T-helper 2 cell treated with Interferon-gamma antibody and Interleukin-4, amounts not matched to agents 100 ng/mL and 5 ng/mL, for 36 hours (primary cell): ENCODE data around the gene SERTAD3. TPM values are rescaled to one million over a fixed set of nuclear protein-coding genes. Genes with fewer than 3 reads are reported as not detected.
"Not testable (repeated sequence)": the region's sequence is repeated elsewhere in the genome, so short reads cannot be mapped to it uniquely, and the experiment has no call there.

Source experiments
- intact Hi-C: fragments of 100-400 bp; cut with micrococcal nuclease; formaldehyde crosslinking; loops from one replicate; pipeline ENCODE4 v1.15.1; 2023
- total RNA-seq: library from RNA; stranded (reverse); gene quantifications from 2 replicates; pipeline ENCODE4 v1.2.3, GENCODE V29; 2022

SERTAD3 gene
- total RNA-seq, 1 donor from 2014 or later = 11.2 TPM

DNA sequence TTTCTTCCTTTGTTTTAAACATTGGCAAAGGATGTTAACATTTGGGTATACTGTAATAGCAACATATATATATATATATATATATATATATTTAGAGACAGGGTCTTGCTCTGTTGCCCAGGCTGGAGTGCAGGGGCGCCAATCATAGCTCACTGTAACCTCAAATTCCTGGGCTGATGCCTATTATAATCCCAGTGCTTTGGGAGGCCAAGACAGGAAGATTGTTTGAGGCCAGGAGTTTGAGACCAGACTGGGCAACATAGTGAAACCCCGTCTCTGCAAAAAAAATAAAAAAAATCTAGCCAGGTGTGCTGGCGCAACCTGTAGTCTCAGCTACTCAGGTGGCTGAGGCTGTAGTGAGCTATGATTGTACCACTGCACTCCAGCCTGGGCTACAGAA lies 16.1 kb upstream of the SERTAD3 start:
- intact Hi-C loops = no loop called here

DNA sequence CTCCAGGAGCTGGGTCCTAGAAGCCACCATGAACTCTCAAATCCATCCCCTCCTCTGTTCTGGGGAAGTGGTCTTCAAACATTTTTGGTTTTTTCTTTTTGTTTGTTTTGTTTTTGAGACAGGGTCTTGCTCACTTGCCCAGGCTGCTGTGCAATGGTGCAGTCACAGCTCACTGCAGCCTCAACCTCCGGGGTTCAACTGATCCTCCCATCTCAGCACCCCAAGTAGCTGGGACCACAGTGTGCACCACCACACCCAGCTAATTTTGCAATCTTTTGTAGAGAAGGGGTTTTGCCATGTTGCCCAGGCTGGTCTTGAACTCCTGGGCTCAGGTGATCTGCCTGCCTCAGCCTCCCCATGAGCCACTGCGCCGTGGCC lies 14.5 kb upstream of the SERTAD3 start:
- intact Hi-C loops = no loop called here

DNA sequence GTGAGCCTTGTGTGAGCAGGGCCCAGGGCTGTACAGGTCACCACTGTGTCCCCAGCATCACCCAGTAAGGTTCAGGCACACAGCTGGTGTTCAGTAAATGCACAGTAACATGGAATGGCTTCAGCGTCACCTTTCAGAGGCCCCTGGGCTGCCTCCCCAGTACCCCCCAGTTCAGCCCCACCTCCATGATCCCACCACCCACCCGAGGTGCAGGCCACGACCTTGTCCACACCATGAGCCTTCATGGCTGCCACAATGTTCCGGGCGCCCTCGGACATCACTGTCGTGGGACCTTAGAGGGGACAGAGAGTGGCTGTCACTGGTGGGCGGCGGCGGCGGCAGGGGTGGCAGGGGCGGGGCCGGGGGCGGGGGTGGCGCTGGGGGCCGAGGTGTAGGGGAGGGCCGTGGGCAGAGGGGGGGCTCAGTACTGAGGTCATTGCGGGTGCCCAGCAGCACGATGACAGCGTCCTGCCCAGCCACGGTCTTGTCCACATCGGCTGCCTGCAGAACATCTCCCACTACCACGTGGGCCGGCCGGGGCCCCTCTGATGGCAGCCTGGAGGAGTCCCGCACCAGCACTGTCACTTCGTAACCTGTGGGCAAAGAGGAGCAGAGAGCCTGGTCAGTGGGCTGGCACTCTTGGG lies 13.9 kb upstream of the SERTAD3 start:
- intact Hi-C loops = no loop called here

DNA sequence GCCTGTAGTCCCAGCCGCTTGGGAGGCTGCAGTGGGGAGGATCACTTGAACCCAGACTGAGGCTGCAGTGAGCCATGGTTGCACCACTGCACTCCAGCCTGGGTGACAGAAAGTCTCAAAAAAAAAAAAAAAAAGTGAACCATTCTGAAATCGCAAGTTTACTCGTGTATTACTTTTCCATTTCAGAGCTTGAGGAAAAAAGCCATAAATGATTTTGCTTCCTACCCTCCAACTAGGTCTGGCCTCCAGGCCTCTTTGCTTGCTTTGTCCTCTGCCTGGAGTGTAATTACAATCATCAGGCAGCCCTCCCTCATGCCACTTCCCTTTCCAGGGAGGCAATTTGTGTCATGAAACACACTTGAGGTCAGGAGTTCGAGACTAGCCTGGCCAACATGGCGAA lies 12.9 kb upstream of the SERTAD3 start:
- intact Hi-C loops = no loop called here

DNA sequence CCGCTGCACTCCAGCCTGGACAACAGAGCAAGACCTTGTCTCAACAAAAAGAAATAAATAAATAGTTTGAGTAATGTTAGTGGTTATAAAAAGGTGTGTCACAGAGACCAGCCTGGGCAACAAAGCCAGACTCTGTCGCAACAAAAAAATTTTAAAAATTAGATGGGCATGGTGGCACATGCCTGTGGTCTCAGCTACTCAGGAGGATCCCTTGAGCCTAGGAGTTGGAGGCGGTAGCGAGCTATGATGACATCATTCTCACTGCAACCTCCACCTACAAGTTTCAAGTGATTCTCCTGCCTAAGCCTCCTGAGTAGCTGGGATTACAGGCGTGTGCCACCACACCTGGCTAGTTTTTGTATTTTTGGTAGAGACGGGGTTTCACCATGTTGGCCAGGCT lies 9.8 kb upstream of the SERTAD3 start:
- intact Hi-C loops = not testable (repeated sequence)

DNA sequence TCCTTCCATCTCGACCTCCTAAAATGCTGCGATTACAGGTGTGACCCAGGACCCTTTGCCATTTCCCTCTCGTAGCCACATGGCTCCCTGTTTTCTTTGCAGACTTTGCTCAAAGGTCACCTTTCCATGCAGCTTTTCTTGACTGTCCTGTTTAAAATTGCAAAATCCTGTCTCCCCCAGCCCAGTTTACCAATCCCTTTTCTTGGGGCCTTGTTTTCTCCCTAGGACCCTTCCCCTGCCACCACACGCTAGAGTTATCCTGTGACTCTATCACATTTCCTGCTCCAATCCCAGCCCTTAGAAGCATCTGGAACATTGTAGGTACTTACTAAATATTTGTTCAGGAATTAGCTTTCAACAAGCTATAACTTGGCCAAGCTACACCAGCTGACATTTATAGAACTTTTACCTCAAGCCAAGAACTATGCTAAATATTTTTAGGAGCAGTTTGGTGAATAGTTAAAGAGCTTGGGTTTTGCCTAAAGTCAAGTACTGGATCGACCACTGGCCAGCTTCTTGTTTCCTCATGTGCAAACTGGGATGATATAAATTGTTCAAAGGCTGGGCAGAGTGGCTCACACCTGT lies 9.1 kb upstream of the SERTAD3 start:
- intact Hi-C loops = no loop called here

DNA sequence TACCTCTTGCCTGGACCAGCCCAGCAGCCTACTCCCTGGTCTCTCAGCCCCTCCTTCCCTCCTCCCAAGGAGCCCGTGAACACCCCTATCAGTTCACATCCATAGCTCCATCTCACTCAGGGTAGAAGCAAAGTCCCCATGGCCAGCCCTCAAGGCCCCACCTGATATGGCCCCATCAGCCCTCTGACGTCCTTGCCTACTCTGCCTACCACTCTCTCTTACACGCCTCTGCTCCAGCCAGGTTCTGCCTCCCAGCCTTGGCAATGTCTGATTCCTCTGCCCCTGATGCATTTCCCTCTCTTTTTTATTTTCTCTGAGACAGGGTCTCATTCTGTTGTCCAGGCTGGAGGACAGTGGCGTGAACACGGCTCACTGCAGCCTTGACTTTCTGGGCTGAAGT lies 7.9 kb upstream of the SERTAD3 start:
- intact Hi-C loops = no loop called here

DNA sequence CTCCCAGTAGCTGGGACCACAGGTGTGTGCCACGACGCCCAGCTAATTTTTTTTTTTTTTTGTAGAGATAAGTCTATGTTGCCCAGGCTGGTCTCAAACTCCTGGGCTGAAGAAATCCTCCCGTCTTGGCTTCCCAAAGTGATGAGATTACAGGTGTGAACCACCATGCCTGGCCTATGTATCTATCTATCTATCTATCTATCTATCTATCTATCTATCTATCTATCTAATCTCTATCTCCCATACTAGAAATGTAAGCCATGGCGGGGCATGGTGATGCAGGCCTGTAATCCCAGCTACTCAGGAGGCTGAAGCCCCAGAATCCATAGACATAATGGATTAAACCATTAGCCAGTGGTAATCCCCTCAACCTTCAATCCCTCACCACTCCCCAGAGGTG lies 6.5 kb upstream of the SERTAD3 start:
- intact Hi-C loops = no loop called here

DNA sequence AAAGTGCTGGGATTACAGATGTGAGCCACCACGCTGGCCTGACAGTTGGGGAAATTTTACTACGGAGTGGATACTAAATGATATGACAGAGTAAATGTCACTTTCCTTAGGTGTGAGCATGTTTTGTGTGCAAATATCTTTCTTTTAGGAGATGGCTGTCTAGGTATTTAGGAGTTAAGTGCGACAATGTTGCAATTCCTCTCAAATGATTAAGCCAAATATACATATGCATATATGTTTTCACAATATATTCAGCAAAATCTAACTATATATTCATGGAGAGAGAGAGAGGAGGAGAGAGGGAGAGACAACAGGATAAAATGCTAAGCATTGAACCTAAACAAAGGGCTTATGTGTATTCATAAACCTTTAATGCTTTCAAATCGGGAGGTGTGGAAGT lies 5.4 kb upstream of the SERTAD3 start:
- intact Hi-C loops = loop anchor here (10.0 kb wide), 1 partner anchor 325 kb away; the partner anchor contains the start of genes MIA and RAB4B

DNA sequence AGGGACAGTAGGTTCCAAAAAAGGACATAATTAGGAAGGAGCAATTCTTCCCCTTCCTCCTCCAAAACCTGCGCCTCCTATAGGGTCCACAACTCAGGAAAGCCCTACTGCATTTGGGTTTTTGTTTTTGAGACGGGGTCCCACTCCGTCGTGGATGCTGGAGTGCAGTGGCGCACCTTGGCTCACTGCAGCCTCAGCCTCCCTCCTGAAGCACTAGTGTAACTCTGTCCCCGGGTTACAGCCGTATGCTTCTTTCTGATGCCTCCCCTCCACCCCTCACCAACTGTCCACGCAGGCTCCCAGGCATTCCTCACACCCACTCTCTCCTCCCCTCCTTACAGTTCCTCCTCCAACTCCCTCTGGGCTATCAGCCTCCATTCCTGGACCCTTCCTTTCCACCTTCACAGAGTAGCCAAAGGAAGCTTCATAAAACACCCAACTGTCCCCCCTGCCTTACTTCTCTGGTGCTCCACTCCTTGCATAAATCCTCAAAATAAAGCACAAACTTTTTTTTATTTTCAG lies 2.2 kb upstream of the SERTAD3 start:
- intact Hi-C loops = loop anchor here (10.0 kb wide), 1 partner anchor 328 kb away; the partner anchor contains the start of genes MIA and RAB4B

DNA sequence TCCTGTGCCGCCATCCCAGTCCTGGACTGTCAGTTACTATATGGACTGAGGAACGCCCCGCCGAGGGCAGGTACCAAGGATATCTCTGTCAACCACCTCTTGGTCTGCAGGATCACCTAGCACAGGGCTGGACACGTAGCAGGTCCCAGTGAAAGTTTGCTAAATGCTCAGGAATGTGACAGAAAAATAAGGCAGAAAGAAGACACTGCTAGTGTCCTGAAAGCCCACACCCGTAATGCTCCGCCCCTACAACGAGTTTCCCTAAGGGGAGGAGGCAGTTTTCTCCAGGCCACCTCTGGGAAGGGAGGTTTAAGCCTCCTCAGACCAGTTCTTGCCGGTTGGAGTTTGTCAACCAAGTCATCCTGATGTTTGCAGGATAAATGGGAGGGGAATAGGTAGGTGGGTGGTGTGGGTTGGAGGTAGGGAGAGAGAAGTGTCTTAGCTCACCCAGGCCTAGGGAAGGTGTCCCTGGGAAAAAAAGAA lies 1.7 kb upstream of the SERTAD3 start:
- intact Hi-C loops = loop anchor here (2.0 to 10.0 kb wide), 2 partner anchors 159 to 329 kb away; partner anchors contain the start of genes MIA and RAB4B

DNA sequence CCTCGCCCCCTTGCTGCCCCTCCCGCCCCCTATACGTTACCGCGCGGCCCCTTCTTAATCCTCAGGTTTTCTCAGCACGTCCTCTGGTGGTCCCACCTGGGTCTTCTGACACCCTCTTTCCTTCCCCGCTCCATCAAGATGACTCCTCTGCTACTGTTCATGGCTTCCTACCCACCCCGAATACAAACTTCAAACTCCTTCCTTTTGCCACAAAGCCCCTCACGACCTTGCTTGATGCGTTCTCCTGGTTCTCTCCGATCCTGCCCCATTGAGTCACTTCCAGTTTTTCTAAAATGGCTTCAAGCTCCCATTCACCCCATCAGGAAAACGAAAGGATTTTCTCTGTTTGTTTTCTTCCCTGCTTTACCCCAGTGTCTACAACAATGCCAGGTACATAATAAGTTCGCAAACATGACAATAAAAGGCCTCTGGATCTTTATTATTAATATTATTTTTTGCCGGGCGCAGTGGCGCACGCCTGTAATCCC lies 734 bp upstream of the SERTAD3 start:
- intact Hi-C loops = loop anchor here (1.0 to 10.0 kb wide), 6 partner anchors 20 to 330 kb away; partner anchors contain the start of genes AKT2, BLVRB, COQ8B and ITPKC

DNA sequence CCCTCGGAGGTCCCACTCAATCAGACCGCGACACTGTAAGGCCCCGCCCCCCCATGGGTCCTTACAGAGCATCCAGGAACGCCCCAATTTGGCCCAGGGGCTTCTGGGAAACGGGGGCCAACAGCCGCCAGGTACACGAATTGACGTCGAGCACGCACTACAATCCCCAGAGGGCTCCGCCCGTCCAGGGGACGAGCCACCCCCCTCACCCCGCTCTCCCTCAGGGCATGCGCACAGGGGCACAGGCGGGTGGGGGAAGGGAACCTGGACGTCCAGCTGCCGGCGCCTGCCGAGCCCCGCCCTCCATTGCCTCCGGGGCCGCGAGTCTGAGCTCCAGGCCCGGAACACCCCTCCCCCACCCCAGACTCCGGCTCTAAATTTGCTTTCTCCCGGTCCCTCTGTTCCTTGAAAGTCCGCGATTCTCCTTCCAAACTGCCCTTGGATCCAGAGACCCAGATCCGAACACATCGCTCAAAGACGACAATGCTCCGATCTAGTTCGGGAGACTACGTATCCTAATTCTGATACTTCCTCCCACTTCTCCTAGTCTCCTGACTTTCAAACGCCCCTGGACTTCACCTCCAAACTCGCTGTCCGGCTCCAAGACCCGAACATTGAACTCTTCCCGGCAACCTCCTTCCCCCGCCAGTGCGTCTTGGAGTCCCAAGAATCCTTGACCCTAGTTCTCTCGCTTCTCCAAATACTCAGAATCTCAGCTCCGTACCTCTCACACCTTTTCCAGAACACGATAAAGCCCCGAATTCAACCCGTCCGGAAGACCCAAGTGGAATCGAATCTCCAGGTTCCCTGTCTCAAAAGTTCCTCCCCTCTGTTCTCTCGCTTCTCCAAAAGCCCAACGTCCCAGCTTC lies 770 bp downstream of the SERTAD3 start:
- intact Hi-C loops = loop anchor here (1.0 to 10.0 kb wide), 6 partner anchors 17 to 356 kb away; partner anchors contain the start of genes C19orf47, COQ8B, EGLN2 and ITPKC

DNA sequence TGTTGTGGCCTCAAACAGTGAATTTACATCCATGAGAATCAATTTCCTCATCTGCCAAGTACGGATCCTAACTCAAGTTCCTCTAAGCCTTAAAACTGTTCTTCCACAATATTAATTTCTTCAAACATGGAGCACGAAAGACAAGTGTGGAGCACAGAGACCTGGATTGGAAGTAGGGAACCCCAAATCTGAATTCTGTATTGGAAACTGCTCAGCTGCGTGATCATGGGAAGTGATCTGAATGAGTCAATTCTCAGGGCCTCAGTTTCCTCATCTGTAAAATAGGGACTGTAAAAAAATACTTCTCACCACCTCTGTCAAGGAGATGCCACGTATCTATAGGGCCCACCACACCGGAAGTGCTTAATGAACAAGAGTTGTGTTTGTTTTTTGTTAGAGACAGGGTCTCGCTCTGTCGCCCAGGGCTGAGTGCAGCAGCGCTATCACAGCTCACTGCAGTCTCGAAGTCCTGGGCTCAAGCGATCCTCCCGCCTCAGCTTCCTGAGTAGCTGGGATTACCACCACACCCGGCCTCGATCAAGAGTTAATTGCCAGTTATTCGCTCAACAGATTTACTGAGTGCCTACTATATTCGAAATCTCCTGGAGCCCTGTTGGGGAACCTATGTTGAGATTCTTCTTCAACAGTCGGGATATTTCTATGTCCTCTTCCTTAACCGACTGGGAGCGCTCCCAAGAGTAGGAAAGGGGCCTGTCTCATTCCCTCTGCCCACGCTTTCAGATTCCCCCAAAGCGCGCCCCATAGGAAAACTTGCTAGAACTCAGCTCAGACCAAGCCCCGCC lies 1.6 kb downstream of the SERTAD3 start:
- intact Hi-C loops = loop anchor here (1.0 to 10.0 kb wide), 6 partner anchors 16 to 357 kb away; partner anchors contain the start of genes C19orf47, COQ8B, EGLN2 and ITPKC

DNA sequence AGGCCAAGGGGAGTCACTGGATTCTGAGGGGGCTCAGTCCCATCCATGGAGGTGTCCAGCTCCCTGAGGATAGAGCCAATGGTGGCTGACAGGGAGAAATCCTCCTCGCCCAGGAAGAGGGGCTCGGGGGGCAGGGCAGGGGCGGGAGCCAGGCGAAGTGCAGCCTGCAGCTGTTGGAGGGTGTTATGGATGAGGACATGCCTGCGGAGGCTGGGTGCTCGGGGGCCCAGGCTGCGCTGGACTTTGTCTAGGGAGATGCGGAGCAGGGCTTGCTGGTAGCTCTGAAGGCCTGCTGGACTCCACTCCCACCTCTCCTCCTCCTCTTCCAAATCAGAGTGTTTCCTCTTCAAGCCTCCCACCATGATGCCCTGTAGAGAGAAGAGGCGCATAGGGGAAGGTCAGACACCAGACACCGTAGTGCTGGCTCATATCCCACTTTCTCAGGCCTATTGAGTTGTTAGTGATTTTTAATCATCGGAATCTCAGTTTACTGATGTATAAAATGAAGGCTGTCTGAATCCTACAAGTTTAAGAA lies 2.3 kb downstream of the SERTAD3 start:
- intact Hi-C loops = loop anchor here (5.0 to 10.0 kb wide), 2 partner anchors 276 to 333 kb away; partner anchors contain the start of genes COQ8B, ITPKC, MIA and RAB4B

DNA sequence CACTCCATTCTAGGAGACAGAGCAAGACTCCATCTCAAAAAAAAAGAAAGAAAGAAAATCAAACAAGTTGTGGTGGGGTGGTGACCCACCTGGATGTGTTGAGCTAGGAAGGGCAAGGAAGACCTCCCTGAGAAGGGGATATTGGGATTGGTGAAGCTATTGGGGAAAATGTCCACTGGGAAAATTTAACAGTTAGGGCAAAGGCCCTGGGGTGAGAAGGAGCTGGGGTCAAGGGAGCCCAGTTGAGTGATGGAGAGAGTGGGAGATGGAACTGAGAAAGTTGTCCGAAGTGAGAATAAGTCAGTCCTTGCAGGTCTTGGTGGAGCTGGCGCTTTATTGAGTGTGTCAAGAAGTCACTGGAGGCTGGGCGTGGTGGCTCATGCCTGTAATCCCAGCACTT lies 5.9 kb downstream of the SERTAD3 start:
- intact Hi-C loops = no loop called here

DNA sequence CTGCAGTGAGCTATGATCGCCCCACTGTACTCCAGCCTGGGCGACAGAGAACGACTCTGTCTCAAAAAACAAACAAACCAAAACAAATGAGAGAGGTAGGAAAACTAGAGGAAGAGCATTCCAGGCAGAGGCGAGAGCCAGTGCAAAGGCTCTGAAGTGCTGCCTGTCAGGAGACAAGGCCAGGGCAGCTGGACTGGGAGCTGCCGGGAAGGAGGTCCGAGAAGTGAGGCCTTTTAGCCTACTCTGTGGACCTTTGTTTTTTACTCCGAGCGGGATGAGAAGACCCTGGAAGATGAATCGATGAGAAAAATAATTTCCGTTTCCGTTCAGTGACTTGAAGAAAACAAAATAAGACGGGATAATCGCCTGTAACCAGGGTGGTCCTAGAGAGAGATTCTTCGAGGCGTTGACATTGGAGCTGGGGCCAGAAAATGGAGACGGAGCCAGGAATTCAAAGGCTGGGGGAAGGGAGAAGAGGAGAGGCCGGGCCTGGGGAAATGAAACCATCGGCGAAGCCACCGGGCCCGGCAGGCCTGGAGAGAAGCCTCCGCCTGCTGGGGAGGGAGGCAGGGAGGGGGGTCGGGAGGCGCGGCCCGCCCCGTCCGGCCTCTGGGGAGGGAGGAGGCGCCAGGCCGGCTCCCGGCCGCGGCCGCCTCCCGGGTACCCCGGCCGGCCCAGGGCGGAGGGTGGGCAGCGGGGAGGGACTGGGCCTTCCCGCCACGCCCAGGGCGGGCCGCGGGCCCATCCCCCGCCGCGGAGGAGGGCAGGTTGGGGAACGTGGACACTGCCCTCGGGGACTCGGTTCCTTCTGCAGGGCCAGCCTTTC lies 10.5 kb downstream of the SERTAD3 start:
- intact Hi-C loops = no loop called here

DNA sequence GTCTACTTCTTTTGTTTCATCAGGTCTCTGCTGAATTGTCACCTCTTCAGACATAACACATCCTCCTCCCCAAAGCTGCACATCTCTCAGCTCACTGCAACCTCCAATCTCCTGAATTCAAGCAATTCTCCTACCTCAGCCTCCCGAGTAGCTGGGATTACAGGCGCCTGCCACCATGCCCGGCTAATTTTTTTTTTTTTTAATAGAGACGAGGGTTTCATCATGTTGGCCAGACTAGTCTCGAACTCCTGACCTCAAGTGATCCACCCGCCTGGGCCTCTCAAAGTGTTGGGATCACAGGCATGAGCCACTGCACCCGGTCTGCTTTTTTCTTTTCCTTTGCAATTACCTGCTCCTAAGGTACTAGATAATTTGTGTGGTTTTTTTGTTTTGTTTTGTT lies 11.4 kb downstream of the SERTAD3 start:
- intact Hi-C loops = not testable (repeated sequence)

DNA sequence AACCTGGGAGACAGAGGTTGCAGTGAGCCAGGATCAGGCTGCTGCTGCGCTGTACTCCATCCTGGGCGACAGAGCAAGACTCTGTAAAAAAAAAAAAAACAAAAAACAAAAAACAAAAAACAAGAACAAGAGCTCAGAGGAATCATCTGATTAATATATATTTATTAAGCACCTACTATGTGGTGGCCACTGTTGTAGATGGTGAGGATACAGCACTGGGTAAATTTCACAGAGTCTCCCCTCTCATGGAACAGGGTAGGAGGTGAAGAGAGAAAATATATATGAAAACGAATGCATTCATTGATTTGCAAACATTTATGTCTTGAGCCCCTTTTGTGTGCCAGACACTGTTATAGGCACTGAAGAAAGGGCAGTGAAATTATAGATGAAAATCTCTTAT lies 12.4 kb downstream of the SERTAD3 start:
- intact Hi-C loops = no loop called here
